ENCODE results near the gene FARSA. TPM values are rescaled to one million over a fixed set of nuclear protein-coding genes. Genes with fewer than 3 reads are reported as not detected.

FARSA gene
- total and polyA plus RNA-seq, 2 donors (not counting 1 experiment from before 2014, with no cell fraction given) = 26.4 to 50.1 TPM

DNA sequence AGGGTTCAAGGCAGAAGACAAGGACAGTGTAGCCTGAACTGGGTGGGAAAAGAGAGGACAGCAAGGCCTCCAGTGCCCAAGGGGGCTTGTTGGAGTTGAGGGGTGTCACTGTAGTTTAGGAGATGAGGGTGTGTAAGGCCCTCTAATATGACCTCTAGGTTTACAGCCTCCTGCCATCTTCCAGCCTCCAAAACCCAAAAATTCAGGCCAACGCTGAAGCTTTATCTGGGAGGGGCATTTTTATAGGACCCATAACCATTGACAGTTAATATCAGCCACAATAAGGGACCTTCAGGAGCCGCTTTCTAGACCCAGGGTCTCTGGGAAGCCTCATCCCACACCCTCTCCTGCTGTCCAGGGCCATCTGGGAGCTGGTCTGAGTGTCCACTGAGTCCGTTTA, 49.3 kb downstream of the FARSA start:
- Mint-ChIP-seq H3K4me1 (peaks cover 31% of the 10 kb centered on the region), H3K27me3 (no peaks in the 10 kb centered on the region), H3K4me3 (peak overlapping the region; percentile 52), H3K27ac (peak overlapping the region; percentile 59), H3K9me3 (ENCODE audit: insufficient read depth) (no peaks in the 10 kb centered on the region)
- no peak overlapping the region for H3K4me3 ChIP-seq (ENCODE audit: control extremely low read depth in 1 of 5, extremely low read depth in 1 of 5, insufficient read depth in 1 of 5, low read depth in 2 of 5, low read length in 4 of 5)
- H3K4me2 ChIP-seq (replicated peaks; ENCODE audit: low read depth, low read length, poor library complexity, severe bottlenecking) = peak overlapping the region; percentile 90
- DNase-seq (peak; percentile 13), ATAC-seq (ENCODE audit: low read depth) (no peak)
- POLR2A ChIA-PET = no interaction called here
- TF ChIP-seq, protein P1, sequence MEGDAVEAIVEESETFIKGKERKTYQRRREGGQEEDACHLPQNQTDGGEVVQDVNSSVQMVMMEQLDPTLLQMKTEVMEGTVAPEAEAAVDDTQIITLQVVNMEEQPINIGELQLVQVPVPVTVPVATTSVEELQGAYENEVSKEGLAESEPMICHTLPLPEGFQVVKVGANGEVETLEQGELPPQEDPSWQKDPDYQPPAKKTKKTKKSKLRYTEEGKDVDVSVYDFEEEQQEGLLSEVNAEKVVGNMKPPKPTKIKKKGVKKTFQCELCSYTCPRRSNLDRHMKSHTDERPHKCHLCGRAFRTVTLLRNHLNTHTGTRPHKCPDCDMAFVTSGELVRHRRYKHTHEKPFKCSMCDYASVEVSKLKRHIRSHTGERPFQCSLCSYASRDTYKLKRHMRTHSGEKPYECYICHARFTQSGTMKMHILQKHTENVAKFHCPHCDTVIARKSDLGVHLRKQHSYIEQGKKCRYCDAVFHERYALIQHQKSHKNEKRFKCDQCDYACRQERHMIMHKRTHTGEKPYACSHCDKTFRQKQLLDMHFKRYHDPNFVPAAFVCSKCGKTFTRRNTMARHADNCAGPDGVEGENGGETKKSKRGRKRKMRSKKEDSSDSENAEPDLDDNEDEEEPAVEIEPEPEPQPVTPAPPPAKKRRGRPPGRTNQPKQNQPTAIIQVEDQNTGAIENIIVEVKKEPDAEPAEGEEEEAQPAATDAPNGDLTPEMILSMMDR (IDR thresholded peaks at IDR 0.05) = no peak
- TF ChIP-seq EZH2 (IDR thresholded peaks at IDR 0.05; ENCODE audit: borderline replicate concordance, insufficient read depth, low read depth, low read length, poor library complexity, severe bottlenecking) = no peak
- WGBS (ENCODE audit: insufficient coverage) = 93% methylated on average over 2 of the region's 3 CpGs
- peaks cover 0 to 40% (median 5%) of the 10 kb centered on the region in 3 donors for H3K9me3 ChIP-seq (ENCODE audit: control extremely low read depth in 1 of 3, control insufficient read depth in 2 of 3, insufficient read depth in 1 of 3, low read length in 2 of 3)
- no peak overlapping the region for H2AFZ ChIP-seq (ENCODE audit: insufficient read depth, low read depth, low read length, poor library complexity, severe bottlenecking)
- H4K20me1 ChIP-seq (ENCODE audit: control insufficient read depth, insufficient read depth, low read length, poor library complexity, severe bottlenecking) = no peaks in the 10 kb centered on the region
- H3K79me2 ChIP-seq (ENCODE audit: control insufficient read depth, insufficient read depth, low read length) = peaks cover 12% of the 10 kb centered on the region
- no peaks in the 10 kb centered on the region for H3K36me3 ChIP-seq (replicated peaks in 1 of 2; ENCODE audit: control extremely low read depth in 1 of 2, control insufficient read depth in 1 of 2, extremely low read depth in 1 of 2, insufficient read depth in 2 of 2, low read length in 1 of 2)
- no peaks in the 10 kb centered on the region for H3K27me3 ChIP-seq (replicated peaks in 1 of 4; ENCODE audit: control extremely low read depth in 1 of 4, control insufficient read depth in 3 of 4, insufficient read depth in 4 of 4, low read length in 3 of 4)
- intact Hi-C loops (cut with micrococcal nuclease) = no loop called here
- no peak overlapping the region for H3K27ac ChIP-seq (ENCODE audit: low read length in 2 of 2)
- CTCF ChIA-PET = interaction anchor here (0.6 to 7.1 kb wide), 3 partner anchors 37 to 197 kb away, joined by 3 to 58 read pairs (median 7); no protein-coding TSS in a partner anchor
- H3K4me1 ChIP-seq (ENCODE audit: control insufficient read depth in 2 of 2, insufficient read depth in 2 of 2, low read length in 2 of 2) = peaks cover 19 to 41% of the 10 kb centered on the region in 2 donors
- H3K9ac ChIP-seq (ENCODE audit: low read length) = no peak overlapping the region

DNA sequence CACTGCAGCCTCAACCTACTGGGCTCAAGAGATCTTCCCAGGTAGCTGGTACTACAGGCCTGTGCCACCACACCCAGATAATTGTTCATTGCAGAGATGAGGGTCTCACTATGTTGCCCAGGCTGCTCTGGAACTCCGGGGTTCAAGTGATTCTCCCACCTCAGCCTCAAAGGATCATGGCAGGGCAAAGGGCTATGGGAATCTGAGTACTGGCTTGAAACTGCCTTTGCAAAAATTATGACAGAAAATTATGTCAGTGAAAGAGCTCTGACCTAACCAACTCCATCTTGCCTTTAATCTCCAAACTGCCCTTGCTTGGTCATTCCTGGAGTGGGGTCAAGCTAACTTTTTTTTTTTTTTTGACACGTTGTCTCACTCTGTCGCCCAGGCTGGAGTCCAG, 50.9 kb downstream of the FARSA start:
- peaks cover 0 to 40% (median 5%) of the 10 kb centered on the region in 3 donors for H3K9me3 ChIP-seq (ENCODE audit: control extremely low read depth in 1 of 3, control insufficient read depth in 2 of 3, insufficient read depth in 1 of 3, low read length in 2 of 3)
- POLR2A ChIA-PET = interaction anchor here (0.7 to 1.1 kb wide), 2 partner anchors 8 to 17 kb away, joined by 3 read pairs; partner anchors contain the start of gene GCDH
- H3K4me2 ChIP-seq (replicated peaks; ENCODE audit: low read depth, low read length, poor library complexity, severe bottlenecking) = no peak overlapping the region
- Mint-ChIP-seq H3K9me3 (ENCODE audit: insufficient read depth) (no peaks in the 10 kb centered on the region), H3K4me1 (peaks cover 29% of the 10 kb centered on the region), H3K27me3 (no peaks in the 10 kb centered on the region), H3K27ac (peak overlapping the region; percentile 96), H3K4me3 (peak overlapping the region; percentile 84)
- H3K27ac ChIP-seq (ENCODE audit: low read length in 2 of 2) = no peak overlapping the region
- peaks cover 19% of the 10 kb centered on the region for H3K79me2 ChIP-seq (ENCODE audit: control insufficient read depth, insufficient read depth, low read length)
- peaks cover 19 to 41% of the 10 kb centered on the region in 2 donors for H3K4me1 ChIP-seq (ENCODE audit: control insufficient read depth in 2 of 2, insufficient read depth in 2 of 2, low read length in 2 of 2)
- H2AFZ ChIP-seq (ENCODE audit: insufficient read depth, low read depth, low read length, poor library complexity, severe bottlenecking) = no peak overlapping the region
- no peak overlapping the region for H3K4me3 ChIP-seq (ENCODE audit: control extremely low read depth in 1 of 5, extremely low read depth in 1 of 5, insufficient read depth in 1 of 5, low read depth in 2 of 5, low read length in 4 of 5)
- CTCF ChIA-PET = interaction anchor here (0.7 to 7.1 kb wide), 8 partner anchors 15 to 189 kb away, joined by 3 to 58 read pairs (median 4); no protein-coding TSS in a partner anchor
- no peak for TF ChIP-seq EZH2 (IDR thresholded peaks at IDR 0.05; ENCODE audit: borderline replicate concordance, insufficient read depth, low read depth, low read length, poor library complexity, severe bottlenecking)
- TF ChIP-seq, protein P1 (IDR thresholded peaks at IDR 0.05) = no peak
- DNase-seq = no peak
- no peak overlapping the region for H3K9ac ChIP-seq (ENCODE audit: low read length)
- 83% methylated on average over 1 of the region's 3 CpGs for WGBS (ENCODE audit: insufficient coverage)
- H3K36me3 ChIP-seq (replicated peaks in 1 of 2; ENCODE audit: control extremely low read depth in 1 of 2, control insufficient read depth in 1 of 2, extremely low read depth in 1 of 2, insufficient read depth in 2 of 2, low read length in 1 of 2) = peaks cover 0 to 10% of the 10 kb centered on the region in 2 experiments
- no peak for ATAC-seq (ENCODE audit: low read depth)
- intact Hi-C loops (cut with micrococcal nuclease) = no loop called here
- no peaks in the 10 kb centered on the region for H3K27me3 ChIP-seq (replicated peaks in 1 of 4; ENCODE audit: control extremely low read depth in 1 of 4, control insufficient read depth in 3 of 4, insufficient read depth in 4 of 4, low read length in 3 of 4)
- no peaks in the 10 kb centered on the region for H4K20me1 ChIP-seq (ENCODE audit: control insufficient read depth, insufficient read depth, low read length, poor library complexity, severe bottlenecking)

Measured in B cell (primary cell).